ENCODE measurements around the gene NEDD9. TPM values are rescaled to one million over a fixed set of nuclear protein-coding genes. Genes with fewer than 3 reads are reported as not detected.

Gene NEDD9
- total RNA-seq, 1 donor: 29.8 TPM

GRCh38 chr6:11149551-11149950 is 82.9 kb downstream of the NEDD9 start:
- no peak for TF ChIP-seq CTCF (IDR thresholded peaks at IDR 0.05; ENCODE audit: insufficient read depth, low read depth, low read length)
- no peak overlapping the region for H3K4me3 ChIP-seq (ENCODE audit: low read depth, low read length)
- no peak for DNase-seq (ENCODE audit: low read depth)

- TF ChIP-seq CTCF (IDR thresholded peaks at IDR 0.05; ENCODE audit: insufficient read depth, low read depth, low read length): no peak
- no peak overlapping the region for H3K4me3 ChIP-seq (ENCODE audit: low read depth, low read length)
Observed at GRCh38 chr6:11146117-11146826, 86.2 kb downstream of the NEDD9 start.

GRCh38 chr6:11144393-11144851 is 88.0 kb downstream of the NEDD9 start:
- H3K4me3 ChIP-seq (ENCODE audit: low read depth, low read length): no peak overlapping the region
- DNase-seq (ENCODE audit: low read depth): peak; percentile 78
- TF ChIP-seq CTCF (IDR thresholded peaks at IDR 0.05; ENCODE audit: insufficient read depth, low read depth, low read length): peak; percentile 95

More at GRCh38 chr6:11146117-11146826, 86.2 kb downstream of the NEDD9 start:
- DNase-seq (ENCODE audit: low read depth): no peak

GRCh38 chr6:11143394-11144371 is 88.8 kb downstream of the NEDD9 start:
- TF ChIP-seq CTCF (IDR thresholded peaks at IDR 0.05; ENCODE audit: insufficient read depth, low read depth, low read length): no peak
- peak; percentile 96 for DNase-seq (ENCODE audit: low read depth)
- H3K4me3 ChIP-seq (ENCODE audit: low read depth, low read length): no peak overlapping the region

GRCh38 chr6:11142296-11143027 is 90.0 kb downstream of the NEDD9 start:
- DNase-seq (ENCODE audit: low read depth): no peak
- H3K4me3 ChIP-seq (ENCODE audit: low read depth, low read length): no peak overlapping the region
- no peak for TF ChIP-seq CTCF (IDR thresholded peaks at IDR 0.05; ENCODE audit: insufficient read depth, low read depth, low read length)

- H3K4me3 ChIP-seq (ENCODE audit: low read depth, low read length): no peak overlapping the region
- DNase-seq (ENCODE audit: low read depth): no peak
- TF ChIP-seq CTCF (IDR thresholded peaks at IDR 0.05; ENCODE audit: insufficient read depth, low read depth, low read length): no peak
Observed at GRCh38 chr6:11141295-11141694, 91.2 kb downstream of the NEDD9 start.
